Measurements from ENCODE around the gene CLEC18A.
A peak's percentile ranks its signal among the peaks of the same experiment; 100 is the strongest.
"Not testable (repeated sequence)": the region's sequence is repeated elsewhere in the genome, so short reads cannot be mapped to it uniquely, and the experiment has no call there.

The CLEC18A gene

DNA sequence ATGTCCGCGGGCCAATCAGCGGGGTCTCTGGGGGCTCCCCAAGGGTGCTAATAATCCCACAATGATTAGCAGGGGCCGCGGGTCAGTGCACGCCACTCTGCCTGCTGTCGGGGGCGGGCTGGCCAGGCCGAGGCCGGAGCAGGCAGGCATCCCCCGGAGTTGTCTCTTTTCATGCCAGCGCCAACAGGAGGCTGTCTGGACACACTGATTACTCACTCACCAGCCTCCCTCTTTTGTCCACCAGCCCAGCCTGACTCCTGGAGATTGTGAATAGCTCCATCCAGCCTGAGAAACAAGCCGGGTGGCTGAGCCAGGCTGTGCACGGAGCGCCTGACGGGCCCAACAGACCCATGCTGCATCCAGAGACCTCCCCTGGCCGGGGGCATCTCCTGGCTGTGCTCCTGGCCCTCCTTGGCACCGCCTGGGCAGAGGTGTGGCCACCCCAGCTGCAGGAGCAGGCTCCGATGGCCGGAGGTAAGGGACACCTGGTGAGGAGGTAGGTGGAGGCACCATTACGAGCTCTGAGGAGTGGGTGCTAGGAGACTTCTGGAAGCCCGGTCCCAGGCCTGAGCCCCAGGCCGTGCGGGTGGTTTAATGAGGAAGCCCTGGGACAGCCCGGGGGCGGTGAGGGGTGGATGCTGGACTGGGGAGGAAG lies at the start of gene CLEC18A:
CLEC18A (plus strand) TSS at position 318 of the 655 bp plus-strand sequence; CDS start at position 351, 33 bp downstream.
- DNase-seq (ENCODE audit: low read depth), result not testable (repeated sequence)

DNA sequence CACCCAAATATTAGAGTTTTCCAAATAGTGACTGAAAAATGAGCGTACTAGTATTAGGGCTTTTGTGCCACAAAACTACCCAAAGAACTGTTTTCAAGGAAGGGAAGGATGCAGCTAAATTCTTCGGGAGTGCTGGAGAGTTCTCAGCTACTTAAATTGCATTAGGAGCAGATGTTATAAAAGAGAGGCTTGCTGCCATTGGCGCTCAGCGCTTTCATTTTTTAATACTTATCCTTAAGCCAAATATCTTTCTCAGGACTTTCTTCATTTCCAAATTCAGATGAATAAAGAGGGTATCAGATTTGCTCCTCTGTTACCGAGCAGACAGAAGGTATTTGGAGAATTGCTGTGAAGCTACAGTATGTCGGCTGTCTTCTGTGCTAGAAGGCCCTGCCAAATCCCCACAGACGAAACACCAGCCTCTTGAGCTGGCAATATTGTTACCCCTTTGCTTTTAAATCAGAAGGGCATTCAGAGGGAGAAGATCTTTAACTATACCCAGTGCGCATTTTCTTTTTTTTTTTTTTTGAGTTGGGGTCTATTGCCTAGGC lies 47.2 kb upstream of the CLEC18A start:
- no peak for DNase-seq (ENCODE audit: low read depth)

DNA sequence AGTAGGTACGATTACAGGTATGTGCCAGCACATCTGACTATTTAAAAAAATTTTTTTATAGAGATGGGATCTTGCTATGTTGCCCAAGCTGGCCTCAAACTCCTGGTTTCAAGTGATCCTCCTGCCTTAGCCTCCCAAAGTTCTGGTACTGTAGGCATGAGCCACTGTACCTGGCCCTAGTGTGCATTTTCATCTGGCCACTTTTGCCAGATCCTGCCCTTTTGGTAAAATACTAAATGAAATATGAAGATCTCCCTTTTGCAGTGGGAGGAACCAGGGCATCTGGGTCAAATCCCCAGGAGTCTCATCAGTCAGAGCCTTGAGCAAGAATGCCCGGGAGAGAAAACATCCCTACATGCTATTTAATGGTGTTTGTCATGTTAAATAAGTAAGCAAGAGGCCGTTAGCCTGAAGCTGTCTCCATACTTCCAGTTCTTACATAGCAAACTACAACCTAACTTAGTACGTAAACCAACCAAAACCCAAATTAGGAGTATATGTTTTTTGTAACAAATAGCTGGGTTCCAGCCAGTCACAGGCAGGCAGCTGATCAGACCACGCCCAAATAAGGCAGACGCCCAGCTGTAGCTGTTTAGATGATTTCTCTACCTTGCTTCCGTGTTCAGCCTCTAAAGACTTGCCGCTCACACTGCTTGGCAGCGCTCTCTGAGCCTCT lies 46.5 kb upstream of the CLEC18A start:
- DNase-seq (ENCODE audit: low read depth), result no peak

DNA sequence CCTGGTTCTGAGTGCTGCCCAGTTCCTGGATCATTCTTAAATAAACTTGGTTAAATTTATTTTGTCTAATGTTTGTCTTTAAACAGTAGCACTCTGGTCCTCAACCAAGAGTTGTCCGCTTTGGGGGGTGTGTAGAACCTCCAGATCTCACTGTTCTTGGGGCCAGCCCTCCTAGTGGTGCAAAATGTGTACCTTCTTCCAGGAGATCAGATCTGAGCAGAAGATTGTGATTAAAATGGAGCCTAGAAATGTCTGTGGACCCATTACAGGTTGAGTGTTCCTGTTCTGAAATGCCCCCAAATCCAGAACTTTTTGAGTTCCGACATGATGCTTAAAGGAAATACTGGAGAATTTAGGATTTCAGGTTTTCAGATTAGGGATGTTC lies 46.0 kb upstream of the CLEC18A start:
- no peak for DNase-seq (ENCODE audit: low read depth)

DNA sequence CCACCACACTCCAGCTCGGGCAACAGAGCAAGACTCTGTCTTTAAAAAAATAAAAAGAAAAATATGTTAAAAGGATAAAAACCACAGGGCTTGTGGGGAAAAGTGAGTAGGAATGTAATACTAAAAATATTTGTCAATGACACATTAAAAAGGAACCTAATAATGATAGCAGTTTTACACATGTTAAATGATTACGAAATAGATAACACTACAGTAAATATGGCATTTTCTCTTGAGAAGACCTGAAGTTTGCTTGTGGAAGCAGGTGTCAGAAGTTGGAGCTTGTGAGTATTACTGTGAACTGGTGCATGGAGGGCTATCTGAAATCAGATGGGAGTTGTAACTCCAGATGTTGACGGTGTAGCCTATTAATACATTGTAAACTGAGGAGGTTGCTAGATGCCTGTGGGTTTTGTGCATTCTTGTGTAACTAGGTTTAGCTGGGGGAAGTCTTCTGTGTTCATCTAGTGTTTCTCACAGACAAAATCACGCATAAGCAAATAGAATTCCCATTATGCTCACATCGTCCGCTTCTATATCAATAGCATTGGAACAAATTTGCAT lies 44.2 kb upstream of the CLEC18A start:
- peak; percentile 47 for DNase-seq (ENCODE audit: low read depth)

DNA sequence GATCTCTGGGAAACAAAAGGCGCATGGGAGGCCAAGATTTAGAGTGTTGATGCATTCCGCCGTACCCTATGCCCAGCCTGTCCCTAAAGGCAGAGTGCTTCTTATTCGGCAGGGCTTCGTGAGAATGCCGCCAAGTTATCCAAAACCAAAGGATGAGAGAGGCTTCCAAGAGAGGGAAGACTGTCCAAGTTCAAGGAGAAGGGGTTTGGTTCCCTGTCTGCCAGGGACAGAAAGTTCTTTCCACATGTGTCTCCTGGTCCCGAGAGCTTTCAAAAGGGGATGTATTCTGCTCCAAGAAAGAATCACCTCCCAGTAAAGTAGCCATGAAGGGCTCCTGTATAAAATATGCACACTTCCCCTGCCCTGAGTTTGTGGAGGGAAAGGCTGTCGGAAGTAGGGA lies 42.1 kb upstream of the CLEC18A start:
- DNase-seq (ENCODE audit: low read depth), result no peak

DNA sequence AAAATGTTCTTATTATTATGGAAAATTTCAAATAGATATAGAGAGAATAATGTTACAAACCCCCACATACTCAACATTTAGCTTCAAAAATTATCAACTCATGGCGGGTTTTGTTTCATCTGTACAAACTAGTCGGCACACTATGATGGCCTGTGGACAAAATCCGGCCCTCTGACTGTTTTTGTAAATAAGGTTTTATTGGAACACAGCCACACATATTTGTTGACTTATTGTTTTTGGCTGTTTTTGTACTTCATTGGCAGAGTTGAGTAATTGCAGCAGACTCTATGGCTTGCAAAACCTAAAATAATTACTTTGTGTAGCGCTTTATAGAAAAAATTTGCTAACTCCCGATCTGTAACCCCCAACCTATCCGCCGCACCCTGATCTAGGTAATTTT lies 41.4 kb upstream of the CLEC18A start:
- no peak for DNase-seq (ENCODE audit: low read depth)

DNA sequence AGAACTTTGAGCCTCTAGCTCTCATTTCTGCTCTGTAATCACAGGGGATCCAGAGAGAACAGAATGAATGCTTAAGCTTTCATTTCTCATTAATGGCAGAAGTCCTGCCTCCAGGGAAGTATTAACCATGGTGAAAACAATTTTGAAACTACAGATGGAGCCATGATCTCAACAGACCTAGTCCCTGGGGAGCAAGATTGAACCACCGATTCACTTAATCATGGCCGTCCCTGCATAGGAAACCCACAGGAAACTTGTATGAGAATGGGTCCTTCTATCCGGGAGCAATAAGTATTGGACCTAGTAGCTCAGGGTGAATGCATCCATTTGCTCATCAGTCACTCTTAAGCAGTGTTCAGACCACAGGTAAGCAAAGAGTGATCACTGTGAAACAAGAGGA lies 40.2 kb upstream of the CLEC18A start:
- no peak for DNase-seq (ENCODE audit: low read depth)

DNA sequence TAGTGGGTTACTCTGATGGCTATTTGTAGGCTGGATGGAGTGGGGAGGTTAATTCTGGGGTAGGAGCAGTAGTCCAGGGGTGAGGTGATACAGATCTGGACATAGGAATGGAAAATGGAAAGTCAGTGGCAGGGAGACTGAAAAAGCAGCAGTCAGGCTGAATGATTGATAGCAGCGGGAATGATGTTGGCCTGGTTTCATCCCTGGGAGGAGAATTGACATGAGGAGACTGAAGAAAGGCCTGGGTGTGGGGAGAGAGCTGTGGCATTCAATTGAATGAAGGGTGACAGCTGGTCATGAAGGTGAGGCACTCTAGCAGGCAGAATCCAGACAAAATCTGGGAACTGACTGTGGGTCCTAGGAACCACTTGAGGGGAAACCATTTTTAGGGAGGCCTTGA lies 34.7 kb upstream of the CLEC18A start:
- DNase-seq (ENCODE audit: low read depth), result no peak

DNA sequence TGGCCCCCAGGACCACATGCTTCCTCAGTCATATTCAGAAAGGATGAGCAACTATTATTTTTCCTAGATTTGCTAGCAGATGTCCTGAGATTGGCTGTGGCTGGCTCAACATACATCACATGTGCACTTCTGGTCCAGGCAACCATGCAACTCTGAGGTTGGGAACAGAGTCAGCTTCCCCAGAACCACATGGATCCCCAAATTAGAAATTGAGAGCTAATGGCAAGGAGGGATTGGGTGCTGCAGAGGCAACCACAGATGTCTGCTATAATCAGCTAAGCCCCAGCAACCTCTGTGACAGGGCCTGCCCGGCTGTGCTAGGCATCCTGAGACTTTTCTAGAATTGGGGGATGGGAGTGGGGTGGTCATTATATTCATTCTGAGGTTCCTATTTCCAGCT lies 33.8 kb upstream of the CLEC18A start:
- DNase-seq (ENCODE audit: low read depth), result no peak

DNA sequence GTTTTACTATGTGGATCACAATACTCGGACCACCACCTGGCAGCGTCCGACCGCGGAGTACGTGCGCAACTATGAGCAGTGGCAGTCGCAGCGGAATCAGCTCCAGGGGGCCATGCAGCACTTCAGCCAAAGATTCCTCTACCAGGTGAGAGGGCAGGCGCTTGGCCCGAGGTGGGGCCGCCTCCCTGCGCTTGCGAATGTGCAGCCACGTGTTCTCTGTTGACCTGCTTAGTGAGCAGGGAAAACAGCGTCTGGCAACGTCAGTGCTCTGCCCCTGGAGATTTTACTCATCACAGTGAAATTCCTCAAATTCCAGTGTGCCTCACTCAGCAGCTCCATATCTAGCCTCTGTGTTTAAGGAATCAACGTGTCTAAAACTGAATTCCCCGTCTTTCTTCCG lies 33.4 kb upstream of the CLEC18A start:
- DNase-seq (ENCODE audit: low read depth), result peak; percentile 78

DNA sequence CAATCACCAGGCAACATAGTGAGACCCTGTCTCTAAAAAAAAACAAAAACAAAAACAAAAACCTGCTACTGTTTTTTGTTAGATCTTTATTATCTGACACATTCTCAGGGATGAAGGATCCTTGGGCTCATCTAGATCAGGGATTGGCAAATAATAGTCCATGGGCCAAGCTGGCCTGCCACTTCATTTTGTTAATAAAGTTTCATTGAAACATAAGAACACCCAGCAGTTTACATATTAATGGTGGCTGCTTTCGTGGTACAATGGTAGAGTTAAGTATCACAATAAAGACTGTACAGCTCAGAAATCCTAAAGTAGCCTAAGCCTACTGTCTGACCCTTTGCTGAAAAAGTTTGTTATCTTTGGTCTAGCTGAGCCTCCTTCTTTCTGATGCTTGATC lies 32.9 kb upstream of the CLEC18A start:
- DNase-seq (ENCODE audit: low read depth), result no peak

DNA sequence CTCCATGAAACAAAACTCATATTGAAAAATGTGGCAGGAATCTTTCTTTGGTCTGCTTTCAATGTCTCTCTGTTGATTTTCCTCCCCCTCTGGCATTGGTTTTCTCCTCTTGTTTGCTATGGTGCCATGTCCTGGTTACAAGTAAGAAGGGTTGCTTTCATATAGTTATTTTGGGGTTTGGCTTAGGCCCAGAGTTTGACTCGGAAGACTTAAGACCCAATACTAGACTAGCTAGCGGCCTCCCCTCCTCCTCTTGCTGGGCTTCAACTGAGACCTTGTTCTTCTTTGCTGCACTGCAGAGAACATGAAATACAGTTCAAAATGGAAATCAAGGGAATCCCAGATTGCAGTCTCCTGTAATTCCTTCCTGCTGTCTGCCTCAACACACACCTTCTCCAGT lies 30.0 kb upstream of the CLEC18A start:
- no peak for DNase-seq (ENCODE audit: low read depth)

DNA sequence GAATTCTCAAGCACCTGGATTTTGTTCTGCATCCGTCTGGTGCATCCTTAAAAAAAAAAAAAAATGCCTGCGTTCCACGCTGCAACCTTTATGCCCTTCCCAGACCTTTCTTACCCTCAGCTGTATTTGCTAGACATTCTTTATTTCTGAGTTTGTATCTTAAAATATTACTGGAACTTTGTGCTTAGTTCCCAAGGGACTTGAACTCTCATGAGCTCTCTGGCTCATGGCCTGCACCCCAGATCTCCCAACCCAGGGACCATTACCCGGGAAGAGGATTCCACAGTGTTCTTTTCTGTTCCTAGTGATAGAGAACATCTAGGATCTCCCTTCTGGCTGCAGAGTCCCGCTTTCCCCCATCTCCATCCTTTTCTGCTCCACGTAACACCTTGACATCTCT lies 28.9 kb upstream of the CLEC18A start:
- DNase-seq (ENCODE audit: low read depth), result no peak

DNA sequence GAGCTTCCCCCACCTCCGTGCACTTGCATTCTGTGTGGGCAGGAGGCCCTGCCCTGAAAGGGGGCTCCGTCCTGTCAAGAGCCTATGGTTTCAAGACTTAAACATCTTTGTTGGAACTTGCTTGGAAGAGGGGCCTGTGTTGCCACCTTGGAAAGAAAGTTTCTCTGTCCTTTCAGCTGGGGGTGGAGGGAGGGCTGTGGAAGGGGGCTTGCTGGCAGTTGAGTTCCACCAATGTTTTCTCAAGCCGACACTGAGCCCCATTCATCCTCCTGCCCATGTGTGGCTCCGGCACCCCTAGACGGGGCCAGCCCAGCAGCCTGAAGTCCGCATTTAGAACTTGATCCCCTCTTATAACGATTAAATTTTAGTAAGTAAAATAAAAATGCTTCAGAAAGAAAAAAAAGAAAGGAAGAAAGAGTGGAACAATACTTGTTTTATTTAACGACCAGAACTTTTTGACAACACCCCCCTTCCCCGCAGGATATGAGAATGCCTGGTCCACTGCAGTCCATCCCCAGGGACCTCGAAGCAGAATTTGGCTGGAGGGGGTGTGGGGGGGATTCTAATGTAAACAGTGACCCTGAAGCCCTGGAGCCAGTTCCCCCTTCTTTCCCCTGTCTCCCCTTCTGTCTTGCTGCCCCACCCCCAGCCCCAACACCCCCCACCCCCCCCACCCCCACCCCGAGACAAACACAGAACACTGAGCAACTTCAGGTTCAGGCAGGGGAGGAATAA lies 26.9 kb upstream of the CLEC18A start:
- no peak for DNase-seq (ENCODE audit: low read depth)

DNA sequence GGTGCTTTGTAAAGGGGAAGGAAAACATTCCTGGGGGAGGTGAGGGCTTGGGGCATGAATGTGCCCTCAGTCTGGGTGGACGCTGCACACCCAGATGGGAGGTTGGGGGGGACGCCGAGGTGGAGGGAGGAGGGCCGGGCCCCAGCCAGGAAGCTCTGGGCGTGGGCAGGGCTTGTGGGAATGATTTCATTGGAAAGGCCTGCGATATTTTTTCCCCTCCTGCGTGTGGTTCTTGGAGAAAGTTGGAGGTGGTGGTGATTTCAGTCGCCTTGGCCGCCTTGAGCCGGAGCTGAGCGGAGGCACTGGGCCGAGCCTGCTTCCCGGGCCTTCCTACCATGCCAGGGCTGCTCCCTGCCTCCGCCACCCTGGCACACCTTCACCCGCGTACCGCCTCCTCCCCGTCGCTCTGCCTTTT lies 26.4 kb upstream of the CLEC18A start:
- DNase-seq (ENCODE audit: low read depth), result no peak

DNA sequence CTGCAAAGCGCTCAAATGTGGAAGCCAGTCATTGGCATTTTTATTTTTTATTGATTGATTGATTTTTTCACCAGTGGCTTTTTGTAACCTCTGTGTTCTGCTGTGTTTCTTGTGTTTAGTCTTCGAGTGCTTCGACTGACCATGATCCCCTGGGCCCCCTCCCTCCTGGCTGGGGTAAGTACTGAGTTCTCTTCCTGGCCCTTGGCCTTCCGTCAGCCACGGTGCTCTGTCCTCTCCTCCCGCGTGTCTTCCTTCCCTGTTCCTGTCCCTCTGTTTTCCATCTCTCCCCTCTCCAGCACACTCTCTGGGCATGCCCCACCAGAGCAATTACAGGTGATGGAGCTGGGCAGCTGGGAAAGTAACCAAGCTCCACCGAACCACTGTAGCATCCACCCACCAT lies 25.8 kb upstream of the CLEC18A start:
- DNase-seq (ENCODE audit: low read depth), result no peak

DNA sequence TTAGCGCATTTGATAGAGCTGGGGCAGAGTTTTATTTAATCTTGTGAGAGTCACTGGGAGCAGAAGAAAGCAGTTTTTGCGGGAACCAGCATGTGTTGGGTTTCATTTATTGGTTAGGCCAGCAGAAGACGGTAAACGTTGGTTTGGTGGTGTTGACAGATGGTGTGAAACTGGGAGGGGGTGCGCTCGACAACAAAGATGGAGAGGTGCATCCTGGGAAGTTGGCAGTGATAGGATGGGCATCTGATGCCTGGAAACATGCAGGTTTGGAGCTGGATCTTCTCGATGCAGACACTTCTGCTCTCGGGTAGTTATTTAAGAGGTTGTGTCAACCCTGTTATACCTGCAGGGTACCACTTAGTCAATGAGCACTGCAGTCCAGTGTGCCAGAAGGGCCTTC lies 24.9 kb upstream of the CLEC18A start:
- no peak for DNase-seq (ENCODE audit: low read depth)

DNA sequence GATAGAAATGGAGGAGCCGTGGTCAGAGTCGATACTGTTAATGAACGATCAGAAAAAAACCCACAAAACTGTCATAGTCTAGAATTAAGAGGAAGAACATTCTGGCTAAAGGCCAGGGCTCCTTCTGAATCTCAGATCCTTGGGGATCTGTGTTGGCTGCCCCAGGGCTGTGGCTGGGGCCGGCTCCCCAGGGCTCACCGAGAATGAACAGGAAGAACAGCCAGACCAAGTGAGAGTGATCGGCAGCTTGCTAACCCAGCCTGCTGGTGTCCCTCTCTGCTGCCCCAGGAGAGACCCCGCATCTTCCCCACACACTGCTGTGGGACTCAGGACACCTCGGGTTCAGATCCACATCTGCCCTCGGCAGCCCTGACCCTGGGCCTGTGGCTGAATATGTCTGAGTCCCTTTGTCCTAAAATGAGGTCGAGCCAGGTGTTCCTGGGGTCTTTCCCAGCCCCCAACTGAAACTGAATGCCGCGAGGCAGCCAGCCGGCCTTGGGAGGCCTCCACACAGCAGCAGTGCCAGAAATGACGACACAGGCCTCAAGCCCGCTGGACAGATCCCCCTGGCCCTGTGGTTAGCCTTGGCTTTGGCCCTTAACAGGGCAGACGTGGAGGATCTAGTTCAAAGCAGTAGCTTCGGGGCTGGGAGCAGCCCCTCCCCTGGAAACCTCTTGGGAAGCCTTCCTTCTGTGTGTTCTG lies 23.9 kb upstream of the CLEC18A start:
- DNase-seq (ENCODE audit: low read depth), result no peak

DNA sequence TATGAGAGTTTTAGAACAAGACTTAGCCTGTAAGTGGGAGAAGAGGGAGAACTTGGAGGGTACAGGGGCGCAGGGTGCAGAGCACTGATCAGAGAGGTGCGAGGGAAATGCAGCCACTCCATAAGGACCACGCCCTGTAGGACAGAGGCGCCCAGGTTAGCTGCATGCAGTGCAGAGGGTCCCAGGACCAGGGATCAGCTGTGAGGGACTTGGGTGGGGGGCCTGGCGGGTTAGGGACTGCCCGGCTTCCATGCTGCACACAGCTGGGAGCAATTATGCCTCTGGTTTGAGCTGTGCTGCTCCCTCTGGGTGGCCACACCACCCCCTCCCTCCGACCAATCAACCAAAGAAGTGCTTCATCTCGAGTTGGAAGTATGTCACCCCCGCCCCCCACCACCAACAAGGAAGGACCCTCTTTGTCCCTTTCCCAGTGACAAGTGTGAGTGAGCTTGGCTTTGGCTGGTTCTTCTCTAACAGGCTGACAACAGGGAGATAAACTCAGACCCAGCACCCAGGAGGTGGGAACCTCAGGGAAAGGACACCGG lies 22.2 kb upstream of the CLEC18A start:
- no peak for DNase-seq (ENCODE audit: low read depth)

DNA sequence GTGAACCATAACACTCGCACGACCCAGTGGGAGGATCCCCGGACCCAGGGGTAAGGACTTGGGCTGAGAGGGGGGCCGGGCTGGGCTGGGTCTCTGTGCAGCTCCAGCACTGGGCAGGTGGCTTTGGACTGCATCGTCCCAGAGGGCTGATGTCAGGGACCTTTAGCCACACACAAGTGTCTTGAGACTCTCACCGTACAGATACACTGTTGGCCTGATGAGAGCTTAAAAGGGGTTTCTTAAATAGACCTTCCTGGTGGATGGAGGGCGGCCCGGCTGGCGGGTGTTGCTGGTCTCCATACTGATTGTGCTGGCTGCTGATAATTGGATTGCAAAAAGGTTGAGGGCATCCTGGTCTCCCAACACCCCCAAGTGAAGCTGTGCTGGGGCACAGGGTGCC lies 21.7 kb upstream of the CLEC18A start:
- no peak for DNase-seq (ENCODE audit: low read depth)

All from GM04504 (cell line).